ENCODE measurements around the gene SLMAP. TPM values are rescaled to one million over a fixed set of nuclear protein-coding genes. Genes with fewer than 3 reads are reported as not detected.

The SLMAP gene
- total RNA-seq, 4 donors from 2014 or later = 104 to 369 (median 186) TPM

DNA sequence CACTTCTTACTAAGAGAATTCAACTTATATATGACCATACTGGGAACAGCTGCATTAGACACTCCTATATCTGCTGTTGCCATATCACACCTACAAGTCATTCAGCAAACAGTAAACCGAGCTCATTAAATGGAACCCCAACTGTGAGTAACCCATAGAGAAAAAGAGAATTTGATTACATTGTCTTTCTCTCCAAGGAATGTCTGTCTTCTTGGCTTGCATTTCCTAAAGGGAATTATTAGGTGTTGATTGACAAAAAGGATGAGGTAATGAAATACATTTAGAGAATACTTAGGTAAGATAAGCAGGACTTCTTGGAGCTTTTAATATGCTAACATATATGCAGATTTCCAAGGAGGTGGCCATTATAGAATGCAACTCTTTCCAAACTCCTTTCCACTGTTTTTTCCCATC is 76.8 kb downstream of the SLMAP start:
- Histone ChIP-seq H3K4me1 (peaks cover 0 to 5% of the 10 kb centered on the region in 2 donors), H3K4me3 (no peak overlapping the region), H3K9me3 (no peaks in the 10 kb centered on the region), H3K27me3 (no peaks in the 10 kb centered on the region), H3K36me3 (no peaks in the 10 kb centered on the region), H3K27ac (no peak overlapping the region)
- no peak for DNase-seq
- intact Hi-C loops (cut with DNase I; ENCODE audit: low total_unique reads) = no loop called here
- TF ChIP-seq, protein P1, sequence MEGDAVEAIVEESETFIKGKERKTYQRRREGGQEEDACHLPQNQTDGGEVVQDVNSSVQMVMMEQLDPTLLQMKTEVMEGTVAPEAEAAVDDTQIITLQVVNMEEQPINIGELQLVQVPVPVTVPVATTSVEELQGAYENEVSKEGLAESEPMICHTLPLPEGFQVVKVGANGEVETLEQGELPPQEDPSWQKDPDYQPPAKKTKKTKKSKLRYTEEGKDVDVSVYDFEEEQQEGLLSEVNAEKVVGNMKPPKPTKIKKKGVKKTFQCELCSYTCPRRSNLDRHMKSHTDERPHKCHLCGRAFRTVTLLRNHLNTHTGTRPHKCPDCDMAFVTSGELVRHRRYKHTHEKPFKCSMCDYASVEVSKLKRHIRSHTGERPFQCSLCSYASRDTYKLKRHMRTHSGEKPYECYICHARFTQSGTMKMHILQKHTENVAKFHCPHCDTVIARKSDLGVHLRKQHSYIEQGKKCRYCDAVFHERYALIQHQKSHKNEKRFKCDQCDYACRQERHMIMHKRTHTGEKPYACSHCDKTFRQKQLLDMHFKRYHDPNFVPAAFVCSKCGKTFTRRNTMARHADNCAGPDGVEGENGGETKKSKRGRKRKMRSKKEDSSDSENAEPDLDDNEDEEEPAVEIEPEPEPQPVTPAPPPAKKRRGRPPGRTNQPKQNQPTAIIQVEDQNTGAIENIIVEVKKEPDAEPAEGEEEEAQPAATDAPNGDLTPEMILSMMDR (IDR thresholded peaks at IDR 0.05) = no peak
- TF ChIP-seq POLR2A (IDR thresholded peaks at IDR 0.05) = no peak

DNA sequence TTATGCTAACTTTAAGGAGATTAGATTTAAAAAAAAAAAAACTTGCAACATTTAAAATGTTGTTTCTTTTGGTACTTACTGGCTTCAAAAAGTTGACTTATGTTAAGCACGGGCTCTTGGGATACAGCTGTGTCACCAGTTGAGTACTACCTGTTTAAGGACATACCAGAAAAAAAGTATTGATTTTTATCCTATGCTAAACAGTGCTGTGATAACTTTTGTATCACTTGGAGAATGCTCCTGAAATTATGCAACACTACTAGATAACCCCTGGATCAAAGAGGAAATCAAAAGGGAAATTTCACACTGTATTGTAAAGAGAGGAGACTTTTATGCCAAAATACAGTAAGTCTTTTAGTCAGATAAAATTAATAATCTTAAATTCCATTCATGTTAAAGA is 77.7 kb downstream of the SLMAP start:
- no peak for TF ChIP-seq POLR2A (IDR thresholded peaks at IDR 0.05)
- TF ChIP-seq, protein P1 (IDR thresholded peaks at IDR 0.05) = no peak
- DNase-seq = no peak

DNA sequence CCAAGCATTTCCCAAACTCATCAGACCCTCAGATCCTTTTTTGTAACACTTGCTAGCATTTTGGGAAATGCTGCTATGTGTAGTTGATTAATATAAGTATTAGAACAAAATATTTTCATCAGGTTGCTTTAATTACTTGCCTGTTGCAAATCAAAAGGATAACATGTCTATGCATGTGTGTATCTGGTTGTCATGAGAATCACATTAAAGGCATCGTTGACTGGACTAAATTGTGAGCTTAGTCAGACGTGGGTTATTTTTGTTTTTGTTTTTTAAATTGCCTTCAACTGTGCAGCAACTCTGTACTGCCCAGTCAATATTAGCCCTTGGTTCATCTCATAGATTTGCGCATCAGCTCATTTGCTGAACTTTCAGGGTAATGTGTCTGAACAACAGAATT is 81.6 kb downstream of the SLMAP start:
- DNase-seq = no peak
- Histone ChIP-seq H3K27me3 (no peaks in the 10 kb centered on the region), H3K9me3 (no peaks in the 10 kb centered on the region), H3K4me1 (no peaks in the 10 kb centered on the region), H3K27ac (no peak overlapping the region), H3K4me3 (no peak overlapping the region), H3K36me3 (no peaks in the 10 kb centered on the region)
- TF ChIP-seq, protein P1 (IDR thresholded peaks at IDR 0.05) = no peak
- TF ChIP-seq POLR2A (IDR thresholded peaks at IDR 0.05) = no peak
- intact Hi-C loops (cut with DNase I; ENCODE audit: low total_unique reads) = no loop called here

More for the DNA sequence above, 77.7 kb downstream of the SLMAP start:
- H3K27me3 ChIP-seq = no peaks in the 10 kb centered on the region
- no peaks in the 10 kb centered on the region for H3K9me3 ChIP-seq
- no peak overlapping the region for H3K27ac ChIP-seq
- intact Hi-C loops (cut with DNase I; ENCODE audit: low total_unique reads) = no loop called here
- no peaks in the 10 kb centered on the region for H3K4me1 ChIP-seq
- H3K36me3 ChIP-seq = no peaks in the 10 kb centered on the region
- no peak overlapping the region for H3K4me3 ChIP-seq

DNA sequence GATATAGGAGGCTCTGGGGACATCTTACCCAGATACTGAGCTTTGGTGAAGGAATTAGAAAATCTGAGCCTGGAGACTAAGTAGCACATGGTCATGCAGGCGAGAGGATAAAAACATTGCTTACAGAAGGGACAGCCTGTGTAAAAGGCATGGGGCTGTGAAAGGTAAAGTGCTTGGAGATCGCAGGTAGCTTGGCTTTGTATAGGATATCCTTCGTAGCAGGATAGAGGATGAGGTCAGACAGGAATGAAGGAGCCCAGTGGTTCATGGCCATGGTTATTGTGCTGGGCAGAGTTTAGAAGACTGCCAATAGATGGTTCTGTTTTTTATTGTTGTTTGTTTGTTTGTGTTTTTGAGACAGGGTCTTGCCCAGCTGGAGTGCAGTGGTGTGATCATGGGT is 82.5 kb downstream of the SLMAP start:
- H3K4me3 ChIP-seq = no peak overlapping the region
- no peaks in the 10 kb centered on the region for H3K27me3 ChIP-seq
- H3K9me3 ChIP-seq = no peaks in the 10 kb centered on the region
- H3K4me1 ChIP-seq = no peaks in the 10 kb centered on the region
- TF ChIP-seq, protein P1 (IDR thresholded peaks at IDR 0.05) = no peak
- no peak for TF ChIP-seq POLR2A (IDR thresholded peaks at IDR 0.05)
- intact Hi-C loops (cut with DNase I; ENCODE audit: low total_unique reads) = no loop called here
- H3K36me3 ChIP-seq = no peaks in the 10 kb centered on the region
- no peak for DNase-seq
- no peak overlapping the region for H3K27ac ChIP-seq

DNA sequence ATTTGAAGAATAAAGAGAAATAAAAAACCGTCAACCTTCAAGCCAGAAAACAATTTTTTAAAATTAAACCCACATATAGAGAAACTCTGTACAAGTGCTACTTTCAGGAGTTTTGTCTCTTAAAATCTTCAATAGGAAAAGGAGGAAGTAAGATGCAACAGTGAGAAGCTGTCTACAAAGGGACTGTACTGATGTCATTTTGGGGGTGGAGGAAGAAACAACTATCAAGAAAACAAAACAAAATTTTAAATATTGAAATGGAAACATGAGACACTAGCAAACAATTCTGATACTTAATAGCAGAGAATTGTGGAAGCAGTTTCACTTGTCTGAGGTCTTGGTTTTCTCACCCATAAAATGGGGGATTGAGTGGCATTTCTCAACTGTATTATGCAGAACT is 84.4 kb downstream of the SLMAP start:
- no peak for TF ChIP-seq POLR2A (IDR thresholded peaks at IDR 0.05)
- TF ChIP-seq, protein P1 (IDR thresholded peaks at IDR 0.05) = no peak

More for the DNA sequence above, 84.4 kb downstream of the SLMAP start:
- no peak for DNase-seq
- no peaks in the 10 kb centered on the region for H3K9me3 ChIP-seq
- no peaks in the 10 kb centered on the region for H3K27me3 ChIP-seq
- intact Hi-C loops (cut with DNase I; ENCODE audit: low total_unique reads) = no loop called here
- no peaks in the 10 kb centered on the region for H3K4me1 ChIP-seq
- no peak overlapping the region for H3K27ac ChIP-seq
- no peaks in the 10 kb centered on the region for H3K36me3 ChIP-seq
- no peak overlapping the region for H3K4me3 ChIP-seq

Data from uterus (tissue), 4 donors.